H1 (cell line): Measurements from ENCODE around the gene BIN2.

Source experiments
- CTCF ChIP-seq, 3 experiments: IDR thresholded peaks; 1 replicate in 2 of 3; 2 replicates in 1 of 3; pipeline versions ENCODE4 v1.5.1 to v1.6.1; 2011; ENCODE audit warnings: low read length in 3 of 3, mild to moderate bottlenecking in 3 of 3, inconsistent platforms in 2 of 3, low read depth in 1 of 3, moderate library complexity in 1 of 3; ENCODE audit not compliant: insufficient read depth in 1 of 3; ENCODE audit errors: control extremely low read depth in 1 of 3
- POLR2A ChIP-seq, 2 experiments: IDR thresholded peaks; 1 replicate in 1 of 2; 2 replicates in 1 of 2; pipeline ENCODE4 v1.6.1; 2011; ENCODE audit warnings: low read depth in 2 of 2, low read length in 2 of 2, mild to moderate bottlenecking in 2 of 2; ENCODE audit errors: control extremely low read depth in 1 of 2
- POLR2AphosphoS5 ChIP-seq: IDR thresholded peaks from 2 replicates; pipeline ENCODE4 v1.6.1; 2011; ENCODE audit warnings: low read depth, low read length
- RFX5 ChIP-seq: IDR thresholded peaks from 2 replicates; pipeline ENCODE4 v1.6.1; 2011; ENCODE audit warnings: low read depth, low read length, improper control_type of control experiment, borderline replicate concordance
- TAF1 ChIP-seq: IDR thresholded peaks from 2 replicates; pipeline ENCODE4 v1.6.1; 2011; ENCODE audit warnings: mild to moderate bottlenecking, low read depth, low read length
- TF ChIP-seq, protein P1 (sequence below): IDR thresholded peaks from 2 replicates; pipeline ENCODE4 v1.6.1; 2012; ENCODE audit warnings: inconsistent platforms

- TF ChIP-seq POLR2AphosphoS5 (no peak), RFX5 (no peak), TAF1 (no peak), CTCF (IDR thresholded peaks at IDR 0.05; ENCODE audit: control extremely low read depth in 1 of 3, insufficient read depth in 1 of 3, low read depth in 1 of 3, low read length in 3 of 3) (no peak), POLR2A (IDR thresholded peaks at IDR 0.05; ENCODE audit: control extremely low read depth in 1 of 2, low read depth in 2 of 2, low read length in 2 of 2) (no peak)
- TF ChIP-seq, protein P1, sequence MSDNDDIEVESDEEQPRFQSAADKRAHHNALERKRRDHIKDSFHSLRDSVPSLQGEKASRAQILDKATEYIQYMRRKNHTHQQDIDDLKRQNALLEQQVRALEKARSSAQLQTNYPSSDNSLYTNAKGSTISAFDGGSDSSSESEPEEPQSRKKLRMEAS, result no peak
Observed at GRCh38 chr12:51357374-51358047, 33.5 kb upstream of the BIN2 start.
